Stimulated activated CD4-positive, alpha-beta T cell treated with anti-CD3 and anti-CD28 coated beads, TNF-alpha, amount 100 ng/mL, for 24 hours (primary cell): ENCODE measurements around the gene LCE6A.
A peak's percentile ranks its signal among the peaks of the same experiment; 100 is the strongest.

Source experiments
- DNase-seq, 3 experiments: peaks; one replicate each; pipeline ENCODE4 v3.0.0-alpha.2; 2020; ENCODE audit warnings: low read depth in 3 of 3

Gene LCE6A

DNA sequence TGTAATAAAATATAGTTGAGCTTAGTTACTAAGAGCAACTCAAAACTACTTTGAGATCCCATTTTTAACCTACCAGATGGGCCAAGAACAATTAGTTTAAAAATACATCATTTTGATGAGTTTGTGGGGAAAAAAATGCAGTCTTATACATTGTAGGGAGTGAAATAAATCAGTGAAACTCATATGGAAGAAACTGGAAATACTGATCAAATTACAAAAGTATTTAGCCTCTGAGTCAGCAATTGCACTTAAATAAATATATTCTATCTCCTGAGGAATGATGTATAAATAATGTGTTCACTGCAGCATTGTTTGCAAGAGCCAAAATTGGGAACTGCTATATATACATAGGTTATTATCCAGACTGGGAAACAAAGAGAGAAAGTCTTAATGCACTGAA, 30.8 kb downstream of the LCE6A start:
- DNase-seq = no peak

DNA sequence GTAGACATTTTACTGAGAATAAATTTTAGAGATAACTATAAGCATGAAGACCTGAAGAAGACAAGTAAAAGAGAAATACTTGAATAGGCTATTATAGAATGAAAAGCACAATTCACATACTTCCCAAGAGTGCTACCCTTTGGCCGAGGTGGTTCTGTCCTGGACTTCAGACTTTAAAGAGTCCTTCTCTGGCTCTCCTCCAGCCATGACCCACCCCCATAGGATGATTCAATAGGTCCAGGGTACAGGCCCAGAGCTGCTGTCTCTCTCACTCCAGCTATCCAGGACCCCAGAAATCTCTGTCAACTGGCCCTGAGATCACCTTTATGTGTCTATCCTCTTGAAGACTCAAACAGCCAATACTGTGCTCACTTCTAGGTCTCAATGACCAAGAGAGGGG, 34.2 kb downstream of the LCE6A start:
- DNase-seq = no peak

DNA sequence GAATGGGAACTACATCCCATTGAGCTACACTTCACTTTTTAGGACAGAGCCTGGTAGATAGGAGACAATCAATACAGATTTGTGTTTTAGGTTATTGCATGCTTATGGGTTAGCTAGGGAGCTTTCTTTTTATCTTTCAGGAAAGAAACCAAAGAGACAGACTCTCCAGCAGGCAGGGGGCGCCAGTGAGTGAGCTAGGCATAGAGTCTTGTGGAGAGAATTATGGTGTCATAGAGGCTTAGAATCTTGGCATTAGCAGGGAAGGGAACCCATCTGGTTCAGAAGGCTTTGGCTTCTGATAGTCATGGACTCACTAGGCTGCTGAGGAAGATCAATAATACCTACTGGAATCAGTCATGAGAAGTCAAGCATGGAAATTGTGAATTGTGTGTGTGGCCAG, 35.4 kb downstream of the LCE6A start, which contains the start of gene SMCP:
SMCP (plus strand) TSS at position 281 of the 400 bp plus-strand sequence. CDS start 6,101 bp downstream, outside the sequence.
- DNase-seq = peak in 1 of 3 experiments; percentile 17

DNA sequence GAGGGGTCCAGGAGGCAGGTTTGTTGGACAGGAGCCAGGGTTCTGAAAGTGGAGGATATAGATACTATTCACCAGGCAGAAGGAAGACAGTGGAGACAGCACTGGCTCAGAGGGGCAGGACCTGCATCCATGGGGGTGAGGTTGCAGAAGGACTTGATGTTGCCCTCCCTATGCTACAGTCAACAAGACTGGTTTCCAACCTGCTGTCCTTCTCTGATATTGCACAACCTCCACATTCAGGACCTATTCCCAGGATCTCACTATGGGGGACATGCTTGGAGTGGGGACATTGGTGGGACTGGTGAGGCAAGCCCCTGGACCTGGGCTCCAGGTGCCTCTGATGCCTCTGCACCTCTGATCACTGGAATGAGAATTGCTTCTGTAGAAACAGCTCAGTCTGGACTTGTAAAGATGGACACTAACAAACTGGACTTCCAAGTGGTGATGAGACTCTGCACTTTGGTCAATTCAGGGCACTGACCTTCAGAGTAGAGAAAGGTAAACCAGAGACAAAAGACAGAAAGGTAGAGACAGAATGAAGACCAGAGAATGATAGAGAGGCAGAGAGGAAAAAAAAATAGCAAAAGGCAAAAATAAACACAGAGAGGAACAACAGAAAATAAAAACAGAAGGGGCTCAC, 37.0 kb downstream of the LCE6A start:
- DNase-seq = no peak

DNA sequence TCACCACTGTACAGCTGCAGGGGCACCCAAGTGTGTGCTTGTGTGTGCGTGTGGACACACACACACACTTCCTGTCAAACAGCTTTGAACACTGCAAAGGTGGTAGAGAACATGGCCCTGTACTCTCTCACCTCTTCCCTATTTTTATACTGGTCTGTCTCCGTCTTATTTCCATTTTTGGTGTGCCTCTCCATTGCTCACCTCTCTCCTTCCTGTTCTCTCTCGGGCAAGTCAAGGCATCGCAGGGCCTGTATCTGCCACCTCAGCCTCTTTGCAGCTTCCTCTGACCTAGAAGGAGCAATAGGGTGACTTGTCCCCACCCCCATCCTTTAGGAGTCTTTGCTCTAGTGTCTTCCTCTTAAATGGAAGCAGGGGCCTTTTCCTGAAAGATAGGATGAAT, 37.7 kb downstream of the LCE6A start:
- DNase-seq = no peak

DNA sequence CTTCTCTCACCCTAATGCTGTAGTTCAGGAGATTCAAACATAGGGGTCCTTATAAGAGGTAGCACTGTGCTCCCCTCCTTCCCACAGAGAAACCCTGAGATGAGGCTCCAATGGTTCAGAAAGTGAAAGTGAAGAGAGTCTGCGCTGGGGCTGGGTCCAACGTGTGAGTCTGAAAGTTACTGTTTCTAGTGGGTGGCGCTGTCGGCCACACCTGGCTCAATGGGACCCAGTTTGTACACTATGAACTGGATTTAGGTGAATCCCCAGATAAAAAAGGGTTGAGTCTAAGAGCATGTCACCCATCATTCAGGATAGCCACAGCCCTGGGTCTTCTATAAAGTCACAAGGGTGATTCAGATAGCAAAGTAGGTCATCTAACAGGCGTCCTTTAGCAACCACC, 38.3 kb downstream of the LCE6A start:
- no peak for DNase-seq

DNA sequence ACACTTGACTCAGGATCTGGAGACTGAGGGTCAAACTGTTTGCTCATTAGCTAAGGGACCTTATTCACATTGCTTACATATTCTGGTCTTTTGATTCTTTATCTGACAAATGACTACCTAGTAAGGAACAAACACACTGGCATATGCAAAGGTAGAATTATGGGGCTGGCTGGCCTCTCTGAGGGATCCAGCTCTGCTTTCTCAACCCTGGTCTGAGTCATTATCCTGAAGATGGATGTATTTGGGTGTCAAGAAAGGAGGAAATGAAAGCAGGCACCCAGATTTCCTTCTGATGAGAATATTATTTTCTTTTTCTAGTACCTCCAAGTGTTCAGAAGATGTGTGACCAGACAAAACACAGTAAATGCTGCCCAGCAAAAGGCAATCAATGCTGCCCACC, 41.4 kb downstream of the LCE6A start:
- no peak for DNase-seq

DNA sequence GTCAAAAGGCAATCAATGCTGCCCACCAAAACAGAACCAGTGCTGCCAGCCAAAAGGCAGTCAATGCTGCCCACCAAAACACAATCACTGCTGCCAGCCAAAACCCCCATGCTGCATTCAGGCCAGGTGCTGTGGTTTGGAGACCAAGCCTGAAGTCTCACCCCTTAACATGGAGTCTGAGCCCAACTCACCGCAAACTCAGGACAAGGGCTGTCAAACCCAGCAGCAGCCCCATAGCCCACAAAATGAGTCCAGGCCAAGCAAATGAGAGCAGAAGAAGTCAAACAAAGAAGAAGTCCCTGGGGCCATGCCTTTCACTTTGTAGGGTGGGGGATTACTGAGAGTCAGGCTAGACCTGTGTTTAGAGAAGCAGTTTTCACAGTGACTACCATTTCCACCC, 41.9 kb downstream of the LCE6A start:
- no peak for DNase-seq

DNA sequence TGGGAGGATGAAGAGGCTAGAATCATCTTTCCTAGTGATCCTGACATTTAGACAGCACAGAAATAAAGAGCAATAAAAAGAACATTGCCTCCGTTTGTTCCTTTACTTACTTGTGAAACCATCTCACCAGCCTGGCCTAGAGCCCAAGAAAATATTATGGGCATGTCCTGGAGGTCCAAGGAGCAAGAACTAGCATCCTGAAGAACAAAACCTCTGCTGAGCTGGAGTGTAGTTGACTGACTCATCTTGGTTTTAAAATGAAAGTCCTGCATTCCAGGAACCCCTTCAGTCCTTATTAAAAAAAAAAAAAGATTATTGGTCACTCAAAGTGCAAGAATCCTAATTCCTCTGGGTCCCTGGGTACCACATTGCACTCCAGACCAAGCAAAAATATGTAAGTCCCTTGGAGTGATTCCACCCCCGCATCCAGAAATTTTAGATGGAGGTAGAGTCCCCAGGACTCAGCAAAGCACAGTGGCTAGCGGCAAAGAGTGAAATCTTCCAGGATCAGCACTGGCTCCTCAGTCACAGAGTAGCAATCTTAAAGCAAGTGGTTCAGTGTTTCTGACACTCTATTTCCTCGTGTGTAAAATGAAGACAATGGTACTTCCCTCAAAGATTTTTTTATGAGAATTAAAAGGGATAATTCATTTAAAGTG, 42.4 kb downstream of the LCE6A start:
- DNase-seq = no peak

DNA sequence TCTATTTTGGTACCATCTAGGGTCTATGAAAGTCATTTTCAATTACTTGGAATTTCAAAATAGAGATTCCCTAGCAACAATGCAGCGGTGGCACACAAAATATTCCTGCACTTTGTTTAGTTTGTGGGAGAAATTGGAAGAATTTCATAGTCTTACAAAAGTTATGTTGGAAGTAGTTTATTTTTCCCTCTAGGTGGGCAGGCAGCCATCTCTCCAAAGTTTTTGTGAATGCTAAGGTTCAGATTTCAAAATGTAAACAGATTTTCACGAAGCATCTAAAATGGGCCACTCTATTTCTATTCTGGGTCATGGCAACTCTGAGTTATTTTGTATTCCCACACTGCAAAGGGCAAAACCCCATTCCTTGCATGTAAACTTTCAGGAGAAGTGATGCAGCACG, 43.4 kb downstream of the LCE6A start:
- no peak for DNase-seq

DNA sequence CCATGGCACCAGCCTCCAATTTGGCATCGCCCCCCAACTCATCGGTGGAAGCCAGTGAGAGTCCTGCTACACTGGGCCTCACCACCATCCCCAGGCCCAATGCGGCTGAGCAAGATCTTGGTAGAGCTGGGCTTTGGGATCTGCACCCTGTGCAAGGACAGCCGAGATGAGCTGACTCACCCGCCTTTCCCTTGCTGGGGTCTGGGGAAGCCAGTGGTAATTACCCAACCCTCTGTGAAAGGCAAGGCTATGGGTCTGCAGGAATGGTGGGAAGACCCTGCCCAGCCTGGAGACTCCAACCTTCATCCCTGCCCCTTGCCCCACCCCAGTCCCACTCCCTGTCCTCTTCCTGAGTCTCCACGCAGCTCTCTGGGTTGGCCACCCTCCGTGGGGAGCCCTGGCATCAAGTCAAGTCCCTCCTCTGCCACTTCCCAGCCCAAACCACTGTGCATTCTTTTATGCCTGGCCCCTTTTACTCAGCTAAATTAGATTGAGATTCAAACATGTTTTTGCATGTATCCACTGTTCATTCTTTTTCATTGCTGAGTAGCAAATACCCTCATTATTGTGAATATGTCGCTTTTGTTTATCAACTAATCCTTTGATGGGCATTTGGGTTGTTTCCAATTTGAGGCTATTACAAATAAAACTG, 44.2 kb downstream of the LCE6A start:
- no peak for DNase-seq

DNA sequence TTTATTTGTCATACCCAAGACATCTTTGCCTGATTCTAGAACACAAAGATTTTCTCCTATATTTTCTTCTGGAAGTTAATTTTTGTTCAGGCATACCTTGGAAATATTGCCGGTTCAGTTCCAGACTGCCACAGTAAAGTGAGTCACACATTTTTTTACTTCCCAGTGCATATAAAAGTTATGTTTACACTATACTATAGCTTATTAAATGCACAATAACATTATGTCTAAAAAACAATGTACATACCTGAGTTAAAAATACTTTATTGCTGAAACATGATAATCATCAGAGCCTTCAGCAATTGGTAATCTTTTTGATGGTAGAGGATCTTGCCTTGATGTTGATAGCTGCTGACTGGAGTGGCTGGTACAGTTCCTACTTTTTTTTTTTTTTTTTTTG, 45.5 kb downstream of the LCE6A start:
- no peak for DNase-seq
